ENCODE results near the gene MAEA. TPM values are rescaled to one million over a fixed set of nuclear protein-coding genes. Genes with fewer than 3 reads are reported as not detected.
A peak's percentile ranks its signal among the peaks of the same experiment; 100 is the strongest.

MAEA gene
- total and polyA plus RNA-seq, 7 donors = 26.7 to 41.6 (median 38.1) TPM

DNA sequence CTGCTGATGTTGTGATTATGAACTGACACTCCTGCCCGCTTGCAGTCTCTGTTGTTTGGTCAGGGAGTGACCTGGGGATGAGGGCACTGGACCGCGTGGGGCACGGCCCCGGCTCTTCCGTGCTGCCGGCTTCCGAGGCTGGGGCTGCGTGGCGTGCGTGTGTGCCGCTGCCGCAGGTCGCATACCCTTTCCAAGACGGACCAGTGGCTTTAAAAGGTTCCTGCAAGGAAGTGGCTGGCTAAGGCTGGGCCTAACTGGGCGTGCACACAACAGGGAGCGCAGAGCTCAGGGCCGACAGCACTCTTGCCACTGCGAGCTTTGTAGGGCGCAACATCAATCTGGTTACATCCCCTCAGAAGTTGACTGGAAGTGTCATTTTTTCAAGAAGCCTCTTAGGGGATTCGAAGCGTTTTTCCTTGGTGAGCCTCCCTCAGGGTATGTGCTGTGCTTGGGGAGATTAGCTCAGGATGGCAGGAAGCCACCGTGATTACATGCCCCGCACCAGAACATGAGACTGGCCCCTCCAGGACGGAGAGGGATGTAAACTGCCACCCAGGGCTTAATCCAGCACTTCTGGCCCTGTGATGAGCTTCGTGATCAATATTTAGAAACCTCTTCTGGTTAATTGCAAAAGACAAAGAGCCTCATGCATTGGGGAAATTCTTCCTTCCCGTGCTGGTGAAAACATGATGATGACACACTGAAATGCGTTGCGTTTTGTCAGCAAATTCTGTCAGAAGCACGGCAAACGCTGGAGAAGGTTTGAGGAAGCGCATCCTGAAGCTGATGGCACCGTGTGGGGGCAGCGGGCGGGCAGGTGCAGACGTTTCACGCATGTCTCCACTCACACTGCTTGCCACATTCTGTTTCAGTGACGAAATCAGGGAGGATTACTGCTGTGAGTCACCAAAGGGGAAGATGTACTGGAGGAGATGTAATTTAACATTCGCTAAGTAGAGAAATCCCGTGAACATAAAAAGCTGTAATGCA, 11.1 kb downstream of the MAEA start:
- ATAC-seq (peak; percentile 93 to 97 (median 96)), DNase-seq (peak; percentile 74 to 82)
- no peak for TF ChIP-seq CTCF (IDR thresholded peaks at IDR 0.05)
- WGBS, 3 donors = 57 to 72% (median 61%) methylated on average over 40 of the region's 40 CpGs
- H3K36me3 ChIP-seq (ENCODE audit: insufficient read depth in 1 of 2, low read depth in 1 of 2) = peaks cover 0 to 42% of the 10 kb centered on the region in 2 donors
- H3K9me3 ChIP-seq = no peaks in the 10 kb centered on the region
- H3K27ac ChIP-seq = peak overlapping the region; percentile 72
- intact Hi-C loops (cut with DNase I) = no loop called here
- H3K4me3 ChIP-seq = no peak overlapping the region
- H3K4me1 ChIP-seq = peaks cover 18% of the 10 kb centered on the region
- H3K27me3 ChIP-seq (ENCODE audit: insufficient read depth in 3 of 3, low read length in 2 of 3) = no peaks in the 10 kb centered on the region

DNA sequence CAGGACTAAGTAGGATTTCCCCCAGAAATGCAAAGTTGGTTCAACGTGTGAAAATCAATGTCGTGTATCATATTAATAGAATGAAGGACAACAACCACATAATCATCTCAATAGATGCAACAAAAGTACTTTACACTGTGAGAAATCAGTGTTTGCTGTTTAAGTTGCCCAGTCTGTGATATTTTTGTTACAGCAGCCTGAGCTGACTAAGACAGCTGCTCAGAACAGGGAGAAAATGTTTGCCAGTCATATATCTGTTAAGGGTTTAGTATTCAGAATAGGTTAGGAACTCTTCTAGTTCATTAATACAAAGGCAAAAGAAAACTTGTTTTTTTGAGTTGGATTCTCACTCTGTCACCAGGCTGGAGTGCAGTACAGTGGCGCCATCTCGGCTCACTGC, 12.5 kb downstream of the MAEA start:
- TF ChIP-seq CTCF (IDR thresholded peaks at IDR 0.05) = no peak
- no peak for DNase-seq
- peaks cover 0 to 37% of the 10 kb centered on the region in 2 donors for H3K36me3 ChIP-seq (ENCODE audit: insufficient read depth in 1 of 2, low read depth in 1 of 2)
- H3K4me3 ChIP-seq = no peak overlapping the region
- H3K9me3 ChIP-seq = no peaks in the 10 kb centered on the region
- no peak overlapping the region for H3K27ac ChIP-seq
- intact Hi-C loops (cut with DNase I) = no loop called here
- no peak for ATAC-seq
- H3K27me3 ChIP-seq (ENCODE audit: insufficient read depth in 3 of 3, low read length in 2 of 3) = no peaks in the 10 kb centered on the region
- WGBS, 3 donors = 50 to 70% (median 50%) methylated on average over 4 of the region's 4 CpGs
- H3K4me1 ChIP-seq = peaks cover 18% of the 10 kb centered on the region

DNA sequence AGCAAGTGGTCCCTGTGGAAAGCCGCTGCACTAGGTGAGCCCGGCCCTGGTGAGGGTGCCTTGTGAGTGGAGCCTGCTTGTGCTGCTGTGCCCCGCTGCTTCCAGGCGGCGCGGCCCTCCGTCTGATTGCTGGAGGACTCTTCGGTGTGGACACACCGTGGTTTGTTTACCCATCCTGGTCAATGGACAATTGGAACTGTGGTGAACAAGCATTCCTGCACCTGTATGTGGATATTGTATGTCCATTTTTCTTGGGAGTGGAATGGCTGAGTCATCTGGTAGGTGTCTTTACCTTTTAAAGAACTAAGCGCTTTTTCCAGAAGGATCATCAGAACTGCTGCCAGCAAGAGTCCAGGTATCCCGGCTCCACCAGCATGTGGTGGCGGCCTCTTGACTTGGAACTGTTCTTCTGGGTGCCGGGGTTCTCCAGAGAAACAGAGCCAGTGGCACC, 15.6 kb downstream of the MAEA start:
- no peak overlapping the region for H3K27ac ChIP-seq
- DNase-seq (peak in 1 of 2 donors; percentile 23), ATAC-seq (no peak)
- no peaks in the 10 kb centered on the region for H3K9me3 ChIP-seq
- intact Hi-C loops (cut with DNase I) = loop anchor here in 1 of 2 donors (5.0 kb wide), 1 partner anchor 37 kb away; no protein-coding TSS in a partner anchor
- peaks cover 40% of the 10 kb centered on the region for H3K4me1 ChIP-seq
- H3K4me3 ChIP-seq = no peak overlapping the region
- TF ChIP-seq CTCF (IDR thresholded peaks at IDR 0.05) = no peak
- peaks cover 0 to 8% of the 10 kb centered on the region in 2 donors for H3K36me3 ChIP-seq (ENCODE audit: insufficient read depth in 1 of 2, low read depth in 1 of 2)
- WGBS, 3 donors = 94 to 99% (median 98%) methylated on average over 13 of the region's 13 CpGs
- no peaks in the 10 kb centered on the region for H3K27me3 ChIP-seq (ENCODE audit: insufficient read depth in 3 of 3, low read length in 2 of 3)

- 76 to 80% (median 78%) methylated on average over 17 of the region's 17 CpGs for WGBS, 3 donors
- no peaks in the 10 kb centered on the region for H3K9me3 ChIP-seq
- intact Hi-C loops (cut with DNase I) = loop anchor here in 1 of 2 donors (5.0 kb wide), 1 partner anchor 36 kb away; no protein-coding TSS in a partner anchor
- peaks cover 0 to 4% of the 10 kb centered on the region in 2 donors for H3K36me3 ChIP-seq (ENCODE audit: insufficient read depth in 1 of 2, low read depth in 1 of 2)
- no peaks in the 10 kb centered on the region for H3K27me3 ChIP-seq (ENCODE audit: insufficient read depth in 3 of 3, low read length in 2 of 3)
- DNase-seq = peak in 1 of 2 donors; percentile 27
- H3K4me1 ChIP-seq = peaks cover 40% of the 10 kb centered on the region
- ATAC-seq = no peak
- H3K4me3 ChIP-seq = no peak overlapping the region
- H3K27ac ChIP-seq = no peak overlapping the region
- TF ChIP-seq CTCF (IDR thresholded peaks at IDR 0.05) = no peak
These were observed 16.2 kb downstream of the MAEA start for GRCh38 chr4:1305781-1306455.

Measured in psoas muscle (tissue), 8 donors.